ENCODE measurements around the gene CAMK1D.
"Not testable (repeated sequence)": the region's sequence is repeated elsewhere in the genome, so short reads cannot be mapped to it uniquely, and the experiment has no call there.

The CAMK1D gene

GRCh38 chr10:12834721-12835120 is 485.4 kb downstream of the CAMK1D start:
- DNase-seq, result no peak

DNA sequence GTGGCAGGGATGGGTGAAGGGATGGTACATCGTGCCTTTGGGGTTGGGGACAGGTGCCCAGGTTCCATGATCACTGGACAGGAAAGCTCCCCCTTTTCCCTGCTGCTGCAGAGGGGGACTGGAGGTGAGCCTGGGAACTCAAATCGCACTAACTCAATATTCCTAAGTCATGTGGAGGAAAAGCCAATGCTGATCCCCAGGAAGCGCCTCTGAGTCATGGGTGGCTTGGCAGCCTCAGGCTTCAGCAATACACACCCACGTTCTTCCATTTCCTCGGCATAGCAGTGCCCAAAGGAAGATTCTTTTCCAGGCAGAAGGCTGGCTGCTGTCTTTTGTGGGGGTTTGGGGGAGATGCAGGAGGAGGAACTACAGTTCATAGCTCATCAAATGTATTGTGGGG is 486.4 kb downstream of the CAMK1D start:
- no peak for DNase-seq

DNA sequence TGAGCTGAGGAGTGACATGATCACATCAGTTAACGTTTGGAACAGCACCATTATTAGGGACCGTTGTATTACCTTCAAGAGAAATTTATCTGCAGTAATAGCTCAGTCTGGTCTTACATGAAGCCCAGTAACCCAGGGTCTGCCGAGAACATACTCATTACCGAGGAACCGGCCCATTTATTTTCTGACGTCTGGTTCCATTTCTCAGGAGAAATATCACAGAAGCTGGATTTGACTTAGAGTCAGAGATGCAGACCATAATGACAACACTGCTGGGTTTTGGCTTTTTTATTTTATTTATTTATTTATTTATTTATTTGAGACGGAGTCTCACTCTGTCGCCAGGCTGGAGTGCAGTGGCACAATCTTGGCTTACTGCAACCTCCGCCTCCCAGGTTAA is 489.0 kb downstream of the CAMK1D start:
- no peak for DNase-seq

DNA sequence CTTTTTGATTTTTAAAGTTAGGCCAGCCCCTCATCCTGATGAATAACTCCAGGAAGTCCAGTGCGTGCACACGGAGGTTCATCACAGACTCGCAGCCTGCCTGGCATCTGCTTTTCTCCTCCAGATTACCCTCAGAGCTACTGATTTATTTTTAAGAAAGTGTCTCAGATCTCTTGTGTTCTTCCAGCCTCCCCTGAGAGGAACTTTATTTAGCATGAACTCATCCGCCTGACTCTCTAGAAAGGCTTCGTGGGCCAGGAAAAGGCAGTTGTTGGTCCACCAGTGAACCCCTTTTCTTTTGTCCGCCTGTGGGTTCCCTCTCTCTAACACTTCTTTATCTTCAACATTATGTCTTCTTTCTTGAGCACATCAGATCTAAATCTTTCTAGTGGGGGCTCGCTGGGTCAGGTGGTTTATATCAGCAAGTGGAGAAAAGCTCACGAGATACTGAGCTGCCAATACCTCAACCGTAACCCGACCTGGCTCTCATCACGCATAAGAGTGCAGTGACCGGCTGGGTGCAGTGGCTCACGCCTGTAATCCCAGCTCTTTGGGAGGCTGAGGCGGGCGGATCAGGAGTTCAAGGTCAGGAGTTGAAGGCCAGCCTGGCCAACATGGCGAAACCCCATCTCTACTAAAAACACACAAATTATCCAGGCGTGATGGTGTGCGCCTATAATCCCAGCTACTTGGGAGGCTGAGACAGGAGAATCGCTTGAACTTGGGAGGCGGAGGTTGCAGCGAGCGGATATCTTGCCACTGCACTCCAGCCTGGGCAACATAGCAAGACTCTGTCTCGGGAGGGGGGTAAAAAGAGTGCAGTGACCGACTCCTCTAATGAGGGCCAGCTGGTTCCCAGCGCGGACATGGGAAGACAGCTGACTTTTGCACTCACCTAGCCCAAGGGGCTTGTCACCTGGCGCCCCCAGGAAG is 489.9 kb downstream of the CAMK1D start:
- no peak for DNase-seq

DNA sequence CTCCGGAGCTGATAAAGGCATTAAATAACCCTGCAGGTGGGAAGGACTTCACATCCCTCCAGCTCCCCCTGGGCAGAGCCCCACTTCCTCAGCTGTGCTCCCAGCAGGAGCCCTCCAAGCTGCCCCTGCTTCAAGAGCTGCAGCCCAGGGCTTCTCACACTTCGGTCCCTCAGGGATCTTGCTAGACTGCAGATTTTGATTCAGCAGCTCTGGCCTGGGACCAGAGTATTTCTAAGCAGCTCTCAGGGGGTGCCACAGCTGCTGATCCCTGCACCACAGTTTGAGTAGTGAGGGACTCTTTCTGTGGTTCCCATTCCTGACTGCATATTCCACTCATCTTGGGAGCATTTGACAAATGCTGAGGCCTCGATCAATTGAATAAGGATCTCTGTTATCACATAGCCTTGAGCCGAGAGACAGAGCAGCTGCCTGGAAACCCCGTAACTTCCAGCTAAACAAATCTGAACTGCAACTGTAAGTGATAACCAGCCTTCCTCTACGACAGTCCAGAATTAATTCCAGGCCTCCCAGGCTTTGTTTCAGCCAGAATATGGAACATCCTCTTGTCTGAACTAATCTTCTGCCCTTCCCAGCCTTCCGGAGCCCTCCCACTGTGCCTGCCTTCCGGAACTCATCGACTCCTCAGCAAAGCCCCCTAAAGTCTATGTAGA is 490.7 kb downstream of the CAMK1D start:
- no peak for DNase-seq

- DNase-seq, result no peak
Observed at GRCh38 chr10:12841426-12841825, 492.1 kb downstream of the CAMK1D start.

- DNase-seq, result no peak
Observed at GRCh38 chr10:12841826-12842225, 492.5 kb downstream of the CAMK1D start.

- no peak for DNase-seq
Observed at GRCh38 chr10:12842310-12842709, 493.0 kb downstream of the CAMK1D start.

- no peak for DNase-seq
Observed at GRCh38 chr10:12843296-12843945, 494.1 kb downstream of the CAMK1D start.

DNA sequence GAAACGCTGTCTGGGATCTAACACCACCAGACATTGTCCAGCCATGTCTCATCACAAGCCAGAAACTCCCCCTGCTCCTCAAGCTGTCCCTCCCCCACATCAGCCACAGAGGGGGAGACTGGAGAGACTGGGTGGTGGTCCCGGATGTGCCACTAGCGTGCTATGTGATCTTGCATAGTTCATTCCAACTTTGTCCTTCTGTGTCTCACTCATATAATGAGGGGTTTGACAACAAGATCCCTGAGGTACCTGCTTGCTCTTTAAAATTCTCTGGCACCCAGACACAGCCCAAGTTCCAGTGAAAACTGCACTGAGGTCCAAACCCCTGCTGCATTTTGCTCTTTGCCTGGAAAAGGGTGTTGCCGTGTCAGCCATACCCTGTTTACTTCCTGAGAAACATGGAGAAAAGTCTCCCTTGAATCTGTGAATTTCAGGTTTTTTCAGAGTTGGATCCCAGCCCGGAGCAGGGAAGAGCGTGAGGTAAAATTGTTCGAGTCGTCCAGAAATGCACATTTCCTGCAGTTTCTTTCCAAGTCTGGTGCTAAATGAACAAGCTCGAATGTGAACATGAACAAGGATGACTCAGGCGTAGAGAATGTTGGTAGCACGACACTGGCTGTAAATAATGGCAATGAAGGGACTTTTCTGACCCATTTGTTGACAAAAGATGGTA is 495.6 kb downstream of the CAMK1D start:
- DNase-seq, result no peak

DNA sequence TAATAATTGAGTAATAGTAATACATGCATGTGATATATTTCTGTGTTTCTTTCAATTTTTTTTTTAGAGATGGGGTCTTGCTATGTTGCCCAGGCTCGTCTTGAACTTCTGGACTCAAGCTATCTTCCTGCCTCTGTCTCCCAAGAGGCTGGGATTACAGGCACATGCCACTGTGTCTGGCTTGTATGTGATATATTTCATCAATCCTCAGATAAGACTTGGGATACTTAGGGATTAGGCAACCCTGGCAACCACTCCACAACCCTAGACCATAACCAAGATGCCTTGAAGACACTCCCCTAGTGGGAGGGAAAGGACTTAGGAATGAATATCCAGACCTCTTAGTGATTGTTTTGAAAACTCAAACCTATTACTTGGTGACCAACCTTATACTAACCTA is 497.4 kb downstream of the CAMK1D start:
- DNase-seq, result no peak

- no peak for DNase-seq
Observed at GRCh38 chr10:12847361-12847975, 498.1 kb downstream of the CAMK1D start.

GRCh38 chr10:12848439-12849173 is 499.3 kb downstream of the CAMK1D start:
- no peak for DNase-seq

DNA sequence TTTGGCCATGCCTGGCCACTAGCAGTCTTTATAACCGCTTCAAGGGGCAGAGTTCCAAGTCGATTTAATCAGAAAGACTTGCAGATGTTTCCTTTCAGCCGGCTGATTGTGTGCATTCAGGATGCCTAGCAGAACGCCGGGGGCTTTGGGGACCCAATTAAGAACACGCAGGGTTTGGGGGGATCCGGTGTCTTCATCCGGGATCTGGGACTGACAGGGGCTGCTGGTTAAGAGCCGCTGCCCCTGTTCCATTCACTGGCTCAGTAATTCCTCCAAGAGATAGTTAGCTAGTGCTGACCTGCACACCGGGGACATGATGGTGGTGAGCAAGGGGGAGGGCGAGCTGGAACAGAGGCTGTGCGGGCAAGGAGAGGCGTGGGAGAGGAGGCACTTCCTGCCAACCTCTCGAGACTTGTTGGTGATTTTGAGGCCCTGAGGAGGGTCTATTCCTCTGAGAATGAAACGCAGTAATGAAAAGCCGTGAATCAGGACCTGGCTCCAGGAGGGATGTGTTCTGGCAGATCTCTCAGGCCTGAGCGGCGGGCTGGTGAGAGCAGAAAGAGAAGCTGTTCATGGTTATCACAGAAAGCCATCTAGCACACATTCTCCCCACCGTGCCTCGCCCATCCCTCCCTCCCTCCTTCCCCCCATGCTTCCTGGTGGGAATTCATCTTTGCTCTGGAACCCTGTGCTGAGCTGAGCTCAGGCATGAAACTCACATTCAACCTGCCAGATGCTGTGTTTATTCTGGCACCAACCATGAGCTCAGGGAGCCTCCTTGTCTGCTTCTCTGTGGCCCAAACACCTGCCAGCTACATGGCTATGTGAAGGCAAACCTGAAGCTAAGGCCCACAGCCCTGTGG is 500.2 kb downstream of the CAMK1D start:
- DNase-seq, result no peak

GRCh38 chr10:12852687-12853086 is 503.3 kb downstream of the CAMK1D start:
- no peak for DNase-seq

DNA sequence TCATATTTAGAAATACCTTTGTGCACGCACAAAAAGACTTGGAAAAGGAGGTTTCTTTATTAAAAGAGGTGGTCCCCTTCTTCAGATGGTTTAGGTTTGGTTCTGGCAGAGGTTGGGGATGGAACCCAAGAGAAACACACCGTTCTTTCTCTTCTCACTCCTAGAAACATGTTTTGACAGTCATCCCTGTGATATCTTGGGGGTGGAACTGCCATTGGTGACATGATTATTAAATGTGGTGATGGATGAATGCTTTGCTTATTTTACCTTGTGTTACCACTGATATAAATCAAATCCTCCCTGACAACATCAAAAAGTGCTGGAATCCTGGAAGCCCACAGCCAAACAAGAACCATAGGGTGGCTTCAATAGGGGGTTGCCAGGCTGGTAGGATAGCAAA is 505.6 kb downstream of the CAMK1D start:
- no peak for DNase-seq

DNA sequence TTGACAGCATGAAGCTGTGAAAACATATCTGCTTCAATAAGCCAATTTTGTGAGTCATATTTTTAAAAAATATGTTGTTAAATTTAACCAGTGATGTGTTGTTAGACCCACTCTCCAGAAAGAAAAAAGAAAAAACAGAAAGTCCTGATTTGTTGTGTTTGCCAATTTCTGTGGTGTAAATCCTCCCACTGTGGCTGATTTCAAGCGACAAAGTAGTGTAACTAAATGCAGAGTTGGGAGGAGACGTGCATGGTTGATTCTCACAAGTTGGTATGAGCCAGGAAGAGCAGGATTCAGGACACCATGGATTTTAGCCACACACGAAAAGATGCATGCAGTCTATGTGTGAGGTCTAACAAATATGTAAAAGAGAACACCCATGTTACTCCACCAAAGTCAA is 513.1 kb downstream of the CAMK1D start:
- DNase-seq, result no peak

- not testable (repeated sequence) for DNase-seq
Observed at GRCh38 chr10:12865515-12865914, 516.2 kb downstream of the CAMK1D start.

DNA sequence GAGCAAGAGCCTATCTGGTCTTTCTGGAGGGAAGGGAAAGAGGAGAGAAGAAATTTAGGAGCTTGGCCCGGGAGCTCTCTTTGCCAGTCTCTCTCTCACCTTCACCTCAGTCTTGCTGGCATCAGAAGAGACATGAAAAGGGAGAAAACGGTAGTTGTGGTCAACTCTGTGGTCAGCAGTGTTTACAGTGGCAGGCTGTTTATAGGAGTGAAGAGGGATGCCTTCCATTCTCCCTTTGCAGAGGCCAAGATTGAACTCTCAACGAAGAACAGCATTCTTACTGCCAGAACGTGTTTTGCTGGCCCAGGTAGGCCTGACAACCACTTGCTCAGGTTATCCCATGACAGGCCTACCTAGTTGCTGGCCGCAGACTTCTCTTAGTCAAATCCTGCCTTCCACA is 518.9 kb downstream of the CAMK1D start:
- DNase-seq, result no peak

DNA sequence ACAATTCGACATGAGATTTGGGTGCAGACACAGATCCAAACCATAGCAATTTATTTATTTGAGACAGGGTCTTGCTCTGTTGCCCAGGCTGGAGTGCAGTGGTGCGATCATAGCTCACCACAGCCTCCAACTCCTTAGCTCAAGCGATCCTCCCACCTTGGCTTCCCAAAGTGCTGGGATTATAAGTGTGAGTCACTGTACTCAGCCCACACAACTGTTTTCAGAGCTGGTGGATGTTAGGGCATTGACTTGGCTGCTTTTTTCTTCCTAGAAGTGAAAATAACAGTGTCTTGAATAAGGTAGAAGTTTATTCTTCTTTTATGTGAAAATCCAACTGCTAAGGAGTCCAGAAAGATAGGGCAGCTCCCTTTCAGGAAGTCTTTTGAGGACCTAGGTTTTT is 520.1 kb downstream of the CAMK1D start:
- DNase-seq, result no peak

DNA sequence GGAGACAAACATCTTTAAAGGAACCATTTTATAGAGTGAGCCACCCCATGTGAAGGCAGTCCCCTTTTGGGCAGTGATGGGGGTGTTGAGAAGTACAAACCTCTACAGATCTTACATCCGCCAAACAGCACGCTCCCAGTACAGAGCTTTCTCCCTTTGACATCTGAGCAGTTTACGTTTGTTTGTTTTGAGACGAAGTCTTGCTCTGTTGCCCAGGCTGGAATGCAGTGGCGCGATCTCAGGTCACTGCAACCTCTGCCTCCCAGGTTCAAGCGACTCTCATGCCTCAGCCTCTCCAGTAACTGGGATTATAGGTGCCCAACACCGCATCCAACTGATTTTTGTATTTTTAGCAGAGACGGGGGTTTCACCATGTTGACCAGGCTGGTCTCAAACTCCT is 523.2 kb downstream of the CAMK1D start:
- DNase-seq, result no peak

Measured in NCI-H1417 (cell line).